WI38 (cell line): ENCODE measurements around the gene MED22.

ENCODE experiments used
- H3K4me3 ChIP-seq: 2 replicates; pipeline ENCODE4 v1.5.1; 2011; ENCODE audit warnings: low read depth, mild to moderate bottlenecking, control low read depth, low read length
- CTCF ChIP-seq: IDR thresholded peaks from 2 replicates; pipeline ENCODE4 v1.5.1; 2012; ENCODE audit warnings: low read depth, mild to moderate bottlenecking, control low read depth, low read length

Gene MED22

DNA sequence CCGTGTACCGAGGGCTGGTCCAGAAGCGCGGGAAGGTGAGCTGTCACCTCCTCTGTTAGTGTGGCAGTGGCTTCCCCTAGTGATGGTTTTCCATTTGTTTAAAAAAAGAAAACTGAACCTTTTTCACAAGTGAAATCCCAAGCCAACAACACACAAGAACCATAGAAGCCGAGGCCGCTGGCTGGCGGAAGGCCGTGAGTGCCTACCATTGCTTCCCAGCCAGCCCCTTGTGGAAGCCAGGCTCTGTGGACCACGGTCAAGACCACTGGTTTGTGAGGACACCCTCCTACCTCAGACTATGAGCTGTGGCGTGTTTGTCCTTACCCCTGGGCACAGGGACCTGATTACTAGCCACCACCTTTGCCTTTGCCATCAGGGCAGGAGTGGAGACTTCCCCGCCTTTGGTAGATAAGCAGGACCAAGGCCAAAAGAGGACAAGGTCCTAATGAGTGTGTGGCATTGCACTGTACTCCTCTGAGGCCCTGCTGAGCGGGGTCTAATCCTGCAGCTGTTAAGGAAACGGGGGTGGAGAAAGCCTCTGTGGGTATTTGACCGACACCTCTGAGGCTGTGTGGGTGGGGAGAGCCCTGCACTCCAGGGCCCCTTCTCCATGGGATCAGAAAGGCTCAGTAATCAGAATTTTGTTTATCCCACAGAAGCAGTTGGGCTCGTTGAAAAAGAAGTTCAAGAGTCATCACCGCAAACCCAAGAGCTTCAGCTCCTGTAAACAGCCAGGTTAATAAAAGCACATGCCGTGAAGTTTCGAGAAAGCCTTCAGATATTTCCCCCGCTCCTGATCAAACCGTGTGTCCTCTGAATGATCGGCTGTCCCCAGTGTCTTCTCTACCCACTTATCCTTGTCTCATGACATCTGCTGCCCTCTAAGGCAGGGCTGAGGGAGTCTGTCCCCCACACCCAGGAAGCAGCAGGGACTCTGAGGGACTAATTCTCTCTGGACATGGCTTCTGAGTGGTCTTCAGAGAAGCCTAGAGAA lies 12.8 kb upstream of the MED22 start:
- TF ChIP-seq CTCF = no peak
- no peak overlapping the region for H3K4me3 ChIP-seq

GRCh38 chr9:133359399-133360175 lies 11.7 kb upstream of the MED22 start:
- no peak overlapping the region for H3K4me3 ChIP-seq
- TF ChIP-seq CTCF = no peak

- no peak overlapping the region for H3K4me3 ChIP-seq
- TF ChIP-seq CTCF = no peak
These were observed 9.7 kb upstream of the MED22 start for GRCh38 chr9:133357656-133358055.

DNA sequence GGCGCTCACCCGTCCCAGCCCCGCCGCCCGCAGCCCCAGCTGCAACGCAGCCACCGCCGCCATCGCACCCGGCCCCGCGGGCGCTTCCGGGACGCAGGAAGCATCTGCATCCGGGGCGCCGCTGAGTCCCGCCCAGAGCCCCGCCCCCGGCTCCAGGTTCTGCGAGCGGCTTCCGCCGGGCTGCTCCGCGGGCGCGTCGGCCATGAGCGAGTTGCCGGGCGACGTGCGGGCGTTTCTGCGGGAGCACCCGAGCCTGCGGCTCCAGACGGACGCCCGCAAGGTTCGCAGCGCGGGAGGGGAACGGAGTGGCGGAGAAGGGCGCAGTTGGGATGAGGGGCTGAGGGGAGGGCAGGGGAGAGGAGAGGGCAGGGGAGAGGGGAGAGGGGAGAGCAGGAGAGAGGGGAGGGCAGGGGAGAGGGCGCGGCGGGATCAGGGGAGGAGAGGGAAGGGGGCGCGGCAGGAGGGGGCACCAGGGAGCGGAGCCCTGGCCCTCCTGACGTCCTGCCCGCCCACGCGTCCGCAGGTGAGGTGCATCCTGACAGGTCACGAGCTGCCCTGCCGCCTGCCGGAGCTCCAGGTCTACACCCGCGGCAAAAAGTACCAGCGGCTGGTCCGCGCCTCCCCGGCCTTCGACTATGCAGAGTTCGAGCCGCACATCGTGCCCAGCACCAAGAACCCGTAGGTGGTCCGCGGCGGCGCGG lies 8.6 kb upstream of the MED22 start, which contains the start of the genes SURF1 and SURF2:
Gene SURF1 (minus strand): TSS at position 97 of the 701 bp plus-strand sequence. CDS start 34 bp downstream, at position 63.
Gene SURF2 (plus strand): TSS at position 160 of the 701 bp plus-strand sequence. CDS start 43 bp downstream, at position 203.
- peak within 1 kb of the TSS; percentile 84 for H3K4me3 ChIP-seq

DNA sequence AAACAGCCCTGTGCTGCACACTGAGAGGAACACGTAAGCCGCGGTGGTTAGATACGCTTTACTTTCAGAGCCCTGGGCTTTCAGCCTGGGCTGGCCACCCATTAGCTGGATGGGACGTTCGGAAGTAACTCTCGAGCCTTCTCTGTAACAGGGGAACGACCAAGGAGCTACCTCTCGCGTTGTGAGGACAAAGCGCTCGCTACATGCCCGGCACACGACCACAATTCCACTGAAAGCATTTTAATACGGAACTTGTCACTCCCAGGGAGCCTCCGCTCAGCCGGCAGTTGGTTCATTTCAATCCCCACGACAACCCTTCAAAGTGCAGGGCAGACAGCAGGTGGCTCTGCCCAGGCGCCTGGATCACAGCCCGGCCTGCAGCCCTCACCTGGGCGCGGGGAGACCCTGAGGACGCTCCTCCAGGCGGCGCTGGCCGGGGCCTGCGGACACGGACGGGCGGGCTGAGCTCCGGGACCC lies 8.0 kb upstream of the MED22 start:
- TF ChIP-seq CTCF = no peak
- peak overlapping the region; percentile 84 for H3K4me3 ChIP-seq

More for the DNA sequence above, 8.6 kb upstream of the MED22 start, which contains the start of the genes SURF1 and SURF2:
- TF ChIP-seq CTCF = no peak

- TF ChIP-seq CTCF = no peak
- no peak overlapping the region for H3K4me3 ChIP-seq
These were observed 6.8 kb upstream of the MED22 start for GRCh38 chr9:133354766-133355165.
